WERI-Rb-1 (cell line): ENCODE data around the gene FOXP3.

Source experiments
- DNase-seq: peaks from one replicate; pipeline ENCODE4 v3.0.0-alpha.2; 2020
- H3K27ac ChIP-seq: fragments of 250-450 bp; sonication (Bioruptor Pico); 2 replicates; pipeline ENCODE4 v1.5.1; 2020; ENCODE audit warnings: mild to moderate bottlenecking, moderate library complexity
- H3K27me3 ChIP-seq: fragments of 250-450 bp; sonication (Bioruptor Pico); 2 replicates; pipeline ENCODE4 v1.5.1; 2021; ENCODE audit warnings: mild to moderate bottlenecking, low read depth, moderate library complexity; ENCODE audit not compliant: insufficient read depth, severe bottlenecking
- H3K36me3 ChIP-seq: fragments of 250-450 bp; sonication (Bioruptor Pico); 2 replicates; pipeline ENCODE4 v1.5.1; 2020; ENCODE audit warnings: mild to moderate bottlenecking, moderate library complexity
- H3K4me3 ChIP-seq: 2 replicates; pipeline ENCODE4 v1.5.1; 2011; ENCODE audit warnings: low read depth, mild to moderate bottlenecking, control low read depth, low read length
- H3K9me3 ChIP-seq: fragments of 250-450 bp; sonication (Bioruptor Pico); 2 replicates; pipeline ENCODE4 v1.5.1; 2021; ENCODE audit warnings: mild to moderate bottlenecking, moderate library complexity; ENCODE audit not compliant: severe bottlenecking
- CTCF ChIP-seq: IDR thresholded peaks from 2 replicates; pipeline ENCODE4 v1.5.1; 2011; ENCODE audit warnings: low read depth, mild to moderate bottlenecking, control low read depth, inconsistent platforms, low read length

Gene FOXP3

GRCh38 chrX:49257846-49258748, 6.4 kb downstream of the FOXP3 start:
- Histone ChIP-seq H3K9me3 (no peaks in the 10 kb centered on the region), H3K27ac (no peak overlapping the region), H3K4me3 (no peak overlapping the region), H3K27me3 (peaks cover 8% of the 10 kb centered on the region), H3K36me3 (no peaks in the 10 kb centered on the region)
- DNase-seq = no peak
- TF ChIP-seq CTCF = no peak

- H3K9me3 ChIP-seq = no peaks in the 10 kb centered on the region
- H3K27me3 ChIP-seq = peaks cover 8% of the 10 kb centered on the region
- TF ChIP-seq CTCF = no peak
- no peak for DNase-seq
- H3K4me3 ChIP-seq = no peak overlapping the region
- H3K36me3 ChIP-seq = no peaks in the 10 kb centered on the region
- H3K27ac ChIP-seq = no peak overlapping the region
These were observed 7.3 kb downstream of the FOXP3 start for GRCh38 chrX:49257074-49257790.

GRCh38 chrX:49256268-49256995, 8.1 kb downstream of the FOXP3 start:
- no peak for DNase-seq
- Histone ChIP-seq H3K9me3 (no peaks in the 10 kb centered on the region), H3K36me3 (no peaks in the 10 kb centered on the region), H3K4me3 (no peak overlapping the region), H3K27ac (no peak overlapping the region), H3K27me3 (peaks cover 8% of the 10 kb centered on the region)
- no peak for TF ChIP-seq CTCF

GRCh38 chrX:49254639-49255038, 9.9 kb downstream of the FOXP3 start:
- H3K36me3 ChIP-seq = no peaks in the 10 kb centered on the region
- H3K27ac ChIP-seq = no peak overlapping the region
- DNase-seq = no peak
- no peak overlapping the region for H3K4me3 ChIP-seq
- H3K27me3 ChIP-seq = peaks cover 2% of the 10 kb centered on the region
- H3K9me3 ChIP-seq = no peaks in the 10 kb centered on the region
- no peak for TF ChIP-seq CTCF

GRCh38 chrX:49251325-49251724, 13.2 kb downstream of the FOXP3 start:
- Histone ChIP-seq H3K4me3 (no peak overlapping the region), H3K27me3 (peaks cover 8% of the 10 kb centered on the region), H3K9me3 (no peaks in the 10 kb centered on the region), H3K36me3 (no peaks in the 10 kb centered on the region), H3K27ac (no peak overlapping the region)
- no peak for DNase-seq
- no peak for TF ChIP-seq CTCF
